A172 (cell line): ENCODE data around the gene MAN1B1. TPM values are rescaled to one million over a fixed set of nuclear protein-coding genes. Genes with fewer than 3 reads are reported as not detected.

Source experiments
- DNase-seq: peaks from one replicate; pipeline ENCODE4 v3.0.0-alpha.2; 2015; ENCODE audit warnings: low spot score
- total RNA-seq: library from RNA; depleted of rRNA; stranded (reverse); fragments of >200 nt; shearing (Covaris generic); gene quantifications from 2 replicates; pipeline ENCODE4 v1.2.3, GENCODE V29; 2014; rRNA removed

The MAN1B1 gene
- 196 and 197 TPM in 2 replicates for total RNA-seq

DNA sequence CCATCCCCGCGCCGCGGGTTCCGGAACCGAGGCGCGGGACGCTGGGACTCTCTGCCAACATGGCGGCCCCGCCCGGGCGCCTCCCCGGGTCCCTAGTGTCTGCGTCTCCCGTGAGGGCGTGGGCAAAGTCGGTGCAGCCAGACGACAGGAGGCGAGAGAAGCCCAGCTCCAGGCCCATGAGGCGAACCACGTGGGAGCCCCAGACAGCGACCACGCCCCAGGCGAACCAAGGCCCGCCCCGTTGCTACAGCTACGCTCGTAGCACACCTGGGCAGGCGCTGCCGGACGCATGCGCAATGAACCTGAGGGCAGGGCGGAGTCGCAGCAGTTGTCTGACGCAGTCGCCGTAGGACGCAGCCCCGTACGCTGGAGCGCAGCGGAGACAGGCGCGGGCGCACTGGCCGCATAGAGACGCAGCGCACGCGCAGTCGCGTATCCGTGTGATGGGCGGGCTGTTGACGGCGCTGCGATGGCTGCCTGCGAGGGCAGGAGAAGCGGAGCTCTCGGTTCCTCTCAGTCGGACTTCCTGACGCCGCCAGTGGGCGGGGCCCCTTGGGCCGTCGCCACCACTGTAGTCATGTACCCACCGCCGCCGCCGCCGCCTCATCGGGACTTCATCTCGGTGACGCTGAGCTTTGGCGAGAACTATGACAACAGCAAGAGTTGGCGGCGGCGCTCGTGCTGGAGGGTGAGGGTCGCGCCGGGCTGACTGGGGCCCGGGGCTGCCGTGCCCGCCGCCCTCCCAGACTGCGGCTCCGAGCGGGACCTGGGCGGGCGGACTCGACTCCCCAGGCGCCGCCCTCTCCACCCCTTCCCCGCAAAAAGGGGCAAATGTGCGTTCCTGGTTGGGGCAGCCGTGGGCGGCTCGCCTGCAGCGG lies at the start of gene MAN1B1:
MAN1B1 (plus strand) TSS at position 455 of the 878 bp plus-strand sequence; CDS start at position 470, 15 bp downstream.
- peak; percentile 100 for DNase-seq

DNA sequence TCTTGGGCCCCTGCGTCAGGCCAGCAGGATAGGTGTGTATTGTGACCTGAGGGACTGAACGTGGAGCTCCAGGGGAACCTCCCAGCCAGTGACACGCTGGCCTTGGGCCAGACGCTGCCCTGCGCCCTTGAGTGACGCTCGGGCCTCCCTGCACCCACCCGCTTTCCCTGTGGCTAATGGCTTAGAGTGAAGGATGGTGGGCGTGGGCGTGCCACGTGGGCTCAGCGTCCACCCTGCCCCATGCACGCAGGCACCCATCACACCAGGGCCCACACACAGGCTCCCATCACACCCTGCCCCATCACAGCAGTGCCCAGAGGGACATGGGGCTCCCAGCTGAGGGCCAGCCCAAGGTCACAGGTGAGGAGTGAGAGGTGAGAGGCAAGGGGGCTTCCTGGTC lies 49.8 kb upstream of the MAN1B1 start:
- no peak for DNase-seq

DNA sequence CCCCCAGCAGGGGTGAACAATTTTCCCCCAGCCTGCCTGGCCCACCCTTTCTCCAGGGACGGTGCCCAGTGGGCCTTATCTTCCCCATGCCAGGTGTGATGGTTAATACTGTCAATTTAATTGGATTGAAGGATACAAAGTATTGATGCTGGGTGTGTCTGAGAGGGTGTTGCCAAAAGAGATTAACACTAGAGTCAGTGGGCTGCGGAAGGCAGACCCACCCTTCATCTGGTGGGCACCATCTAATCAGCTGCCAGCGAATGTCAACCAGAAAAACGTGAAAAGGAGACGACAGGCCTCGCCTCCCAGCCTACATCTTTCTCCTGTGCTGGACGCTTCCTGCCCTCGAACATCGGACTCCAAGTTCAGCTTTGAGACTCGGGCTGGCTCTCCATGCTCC lies 49.3 kb upstream of the MAN1B1 start:
- no peak for DNase-seq

DNA sequence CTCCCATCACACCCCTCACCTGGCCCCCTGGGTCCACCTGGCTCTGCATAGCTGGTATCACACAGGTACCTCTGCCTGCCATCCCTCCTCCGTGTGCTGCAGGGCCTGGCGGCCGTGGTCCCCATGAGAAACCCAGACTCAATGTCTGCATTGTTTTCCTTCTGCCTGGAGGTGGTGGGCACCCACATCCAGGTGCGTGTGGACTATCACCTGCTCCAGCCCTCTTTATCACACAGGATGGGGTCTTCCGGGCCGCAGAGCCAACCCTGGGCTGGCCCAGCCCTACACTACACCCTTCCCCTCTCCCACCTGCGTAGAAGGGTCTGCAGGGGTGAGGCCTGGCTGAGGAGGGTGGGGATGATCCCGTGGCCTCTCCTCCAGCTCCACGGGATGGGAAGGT lies 47.9 kb upstream of the MAN1B1 start:
- no peak for DNase-seq

DNA sequence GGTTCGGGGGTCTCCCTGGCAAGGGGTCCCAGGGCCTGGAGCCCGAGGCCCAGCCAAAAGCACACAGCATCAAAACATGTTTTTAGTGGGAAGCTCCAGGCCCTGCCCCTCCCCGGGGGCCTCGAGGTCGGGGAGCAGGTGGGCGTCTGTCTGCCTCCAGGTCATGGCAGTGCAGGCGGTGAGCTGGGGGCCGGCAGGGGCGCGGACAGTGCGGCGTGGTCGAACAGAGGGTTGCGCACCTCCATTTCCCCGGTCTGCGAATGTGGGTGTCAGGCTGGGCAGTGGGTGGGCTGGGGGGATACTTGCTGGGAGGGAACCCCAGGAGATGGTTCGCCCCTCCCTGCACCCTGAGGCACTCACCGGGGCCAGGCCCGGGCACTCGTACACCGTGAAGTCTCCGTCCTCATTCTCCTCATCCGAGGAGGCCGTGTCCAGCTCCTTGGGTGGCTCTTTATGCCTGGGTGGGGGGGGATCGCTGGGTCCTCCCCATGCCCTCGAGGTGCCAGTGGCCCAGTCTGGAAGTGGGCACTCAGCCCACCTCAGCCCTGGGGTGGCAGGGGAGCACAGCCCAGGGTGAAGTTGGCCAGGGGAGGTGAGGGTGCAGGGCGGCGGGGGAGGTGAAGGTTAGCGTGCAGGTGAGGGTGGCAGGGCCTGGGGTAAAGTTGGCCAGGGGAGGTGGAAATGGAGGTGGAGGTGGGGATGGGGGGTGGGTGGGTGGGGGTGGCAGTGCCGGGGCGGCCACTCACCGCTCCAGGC lies 47.0 kb upstream of the MAN1B1 start:
- DNase-seq: no peak

DNA sequence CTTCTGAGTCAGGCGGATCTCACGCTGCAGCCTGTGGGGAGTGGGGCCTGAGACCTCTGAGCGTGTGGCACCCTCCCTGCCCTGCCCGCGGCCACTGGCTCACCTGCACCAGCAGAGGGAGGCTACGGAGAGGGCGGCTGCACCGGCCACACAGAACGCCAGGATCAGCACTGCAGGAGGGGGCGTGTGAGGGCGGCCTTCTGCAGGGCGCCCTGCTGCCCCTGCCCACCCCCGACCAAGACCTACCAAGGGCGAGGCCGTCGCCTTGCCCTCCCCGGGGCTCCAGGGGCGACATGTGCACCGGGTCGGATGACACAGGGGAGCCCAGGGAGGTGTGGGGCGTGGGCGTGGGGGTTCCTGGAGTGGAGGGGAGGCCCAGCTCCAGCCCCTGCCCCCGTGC lies 46.2 kb upstream of the MAN1B1 start:
- no peak for DNase-seq

DNA sequence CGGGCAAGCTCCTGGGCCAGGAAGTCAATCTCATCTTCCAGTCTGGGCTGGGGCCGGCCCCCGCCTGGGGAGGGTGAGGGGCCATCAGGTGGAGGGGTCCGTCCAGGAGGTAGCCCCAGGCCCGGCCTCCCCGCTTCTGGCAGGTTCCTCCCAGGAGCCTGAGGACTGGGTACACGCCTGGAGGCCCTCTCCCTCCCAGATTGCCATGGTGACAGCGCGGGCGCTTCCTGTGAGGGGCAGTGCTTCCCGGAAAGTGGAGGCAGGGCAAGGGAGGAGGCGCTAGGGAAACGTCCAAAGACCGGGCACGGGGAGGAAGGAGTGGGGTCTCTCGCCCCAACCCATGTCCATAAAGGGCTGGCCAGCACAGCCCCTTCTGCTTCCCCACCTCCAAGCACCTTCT lies 45.7 kb upstream of the MAN1B1 start:
- DNase-seq: no peak

DNA sequence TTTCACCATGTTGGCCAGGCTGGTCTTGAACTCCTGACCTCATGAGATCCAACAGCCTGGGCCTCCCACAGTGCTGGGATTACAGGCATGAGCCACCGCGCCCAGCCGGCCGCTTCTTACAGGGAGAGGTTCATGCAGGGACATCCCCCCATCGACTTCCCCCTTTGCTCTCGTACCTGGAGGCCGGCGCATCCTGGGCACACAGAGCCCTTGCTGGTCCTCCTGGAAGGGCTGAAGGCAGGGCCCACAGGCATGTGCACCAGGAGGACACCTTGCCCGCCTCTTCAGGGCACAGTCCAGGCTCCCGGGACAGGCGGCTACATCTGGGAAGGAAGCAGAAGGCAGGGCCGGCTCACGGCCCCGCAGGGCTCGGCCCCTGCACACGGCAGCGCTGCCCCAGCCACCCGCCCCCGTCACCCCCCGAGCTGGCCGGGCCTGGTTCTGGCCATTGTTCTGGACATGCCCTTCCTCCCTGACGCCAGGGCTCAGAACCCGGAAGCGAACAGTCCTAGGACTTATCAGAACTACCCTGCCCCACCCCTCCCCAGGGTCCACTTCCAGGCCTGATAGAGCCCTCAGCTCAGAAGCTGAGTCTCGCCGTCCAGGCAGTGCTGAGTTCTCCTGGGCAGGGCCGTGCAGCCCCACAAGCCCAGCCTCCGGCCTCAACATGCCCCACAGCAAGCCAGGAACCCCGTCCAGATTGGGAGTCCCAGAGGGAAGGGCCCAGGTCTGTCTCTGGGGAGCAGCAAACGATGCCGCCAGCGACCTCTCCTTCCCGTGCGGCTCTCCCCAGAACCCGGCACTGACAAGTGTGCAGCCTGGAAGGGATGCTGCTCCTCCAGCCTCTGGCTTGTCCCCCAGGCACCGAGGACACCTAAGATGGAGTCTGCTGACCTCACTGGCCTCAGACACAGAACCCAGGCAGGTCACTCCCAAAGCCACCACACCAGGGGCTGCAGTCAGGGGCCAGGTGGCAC lies 43.7 kb upstream of the MAN1B1 start:
- DNase-seq: no peak

DNA sequence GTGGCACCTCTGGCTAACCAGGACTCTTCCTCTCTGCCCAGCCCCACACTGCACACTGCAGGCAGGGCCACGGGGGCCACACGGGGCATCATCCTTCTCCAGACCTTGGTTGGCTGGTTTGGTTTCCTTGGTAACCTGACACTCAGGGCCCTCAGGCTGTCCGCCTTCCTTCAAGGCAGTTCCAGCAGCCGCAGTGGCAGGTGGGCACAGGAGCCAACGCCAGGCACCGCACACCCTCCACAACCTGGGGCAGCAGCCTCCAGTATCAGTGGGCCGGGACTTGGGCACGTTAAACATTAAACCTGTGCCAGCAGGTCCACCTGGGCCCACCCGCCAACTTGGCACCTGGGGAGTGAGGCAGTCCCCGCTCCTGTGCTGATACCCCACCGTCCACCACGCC lies 42.7 kb upstream of the MAN1B1 start:
- DNase-seq: no peak

DNA sequence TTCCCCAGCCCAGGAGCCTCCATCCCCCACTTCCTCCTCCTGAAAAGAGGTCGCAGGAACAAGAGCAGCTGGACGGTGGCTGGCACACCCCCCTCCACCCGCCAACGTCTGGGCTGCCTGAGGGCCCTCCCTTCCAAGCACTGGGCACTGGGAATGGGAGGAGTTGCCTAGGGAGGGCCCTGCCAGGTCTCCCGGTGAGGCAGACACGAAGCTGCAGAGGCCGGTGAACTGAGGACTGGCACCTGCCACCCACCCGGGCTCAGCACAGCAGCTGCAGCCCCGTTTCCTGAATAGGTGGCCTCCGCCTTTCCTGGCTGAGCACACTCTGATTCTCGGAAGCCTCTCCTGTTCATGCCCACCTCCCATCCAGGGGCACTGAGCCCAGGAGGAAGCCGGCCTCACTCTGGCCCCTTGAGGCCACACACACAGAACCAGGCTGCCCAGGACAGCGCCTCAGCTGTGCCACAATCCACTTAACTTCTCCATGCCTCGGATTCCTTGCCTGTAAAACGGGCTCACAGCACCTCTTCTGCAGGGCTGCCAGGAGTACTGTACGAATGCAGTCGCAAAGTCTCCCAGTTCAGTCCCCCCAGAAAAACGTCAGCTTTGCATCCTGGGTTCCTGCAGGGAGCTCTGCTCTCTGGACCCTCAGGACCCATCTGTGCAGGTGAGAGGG lies 42.1 kb upstream of the MAN1B1 start:
- peak; percentile 66 for DNase-seq

DNA sequence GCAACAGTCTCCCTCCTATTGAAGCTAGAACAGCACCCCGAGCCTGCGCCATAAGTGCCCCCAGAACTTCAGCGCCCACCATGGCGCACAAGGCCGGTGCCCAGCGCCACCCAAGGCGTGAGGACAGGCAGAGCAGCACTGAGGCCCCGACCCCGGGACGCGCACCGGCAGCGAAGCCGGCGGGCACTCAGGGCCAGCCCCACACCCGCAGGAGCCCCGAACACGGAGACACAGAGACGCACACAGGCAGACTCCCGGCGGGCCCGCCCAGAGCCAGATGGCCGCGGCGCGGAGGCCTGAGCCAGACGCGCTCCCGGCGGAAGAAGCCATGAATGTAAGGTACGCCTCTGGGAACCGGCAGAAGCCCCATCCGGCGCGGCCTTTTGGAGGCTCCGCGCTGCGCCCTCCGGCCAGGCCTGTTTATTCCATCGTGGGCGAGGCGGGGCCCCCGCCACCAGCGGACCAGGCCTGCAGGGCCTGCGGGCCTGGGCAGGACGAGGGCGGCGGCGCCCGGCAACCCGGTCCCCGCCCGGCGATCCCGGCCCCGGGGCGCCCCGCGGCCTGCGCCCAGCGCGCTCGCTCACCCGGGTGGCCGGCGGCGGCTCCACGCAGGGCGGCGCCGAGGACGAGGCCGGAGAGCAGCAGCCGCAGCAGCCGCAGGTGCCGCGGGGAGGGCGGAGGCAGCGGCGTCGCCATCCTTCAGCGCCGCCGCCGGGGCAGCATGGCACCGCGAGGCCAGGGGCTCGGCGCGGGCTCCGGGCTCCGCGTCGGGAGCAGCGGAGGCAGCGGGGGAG lies 41.3 kb upstream of the MAN1B1 start:
- DNase-seq: no peak

DNA sequence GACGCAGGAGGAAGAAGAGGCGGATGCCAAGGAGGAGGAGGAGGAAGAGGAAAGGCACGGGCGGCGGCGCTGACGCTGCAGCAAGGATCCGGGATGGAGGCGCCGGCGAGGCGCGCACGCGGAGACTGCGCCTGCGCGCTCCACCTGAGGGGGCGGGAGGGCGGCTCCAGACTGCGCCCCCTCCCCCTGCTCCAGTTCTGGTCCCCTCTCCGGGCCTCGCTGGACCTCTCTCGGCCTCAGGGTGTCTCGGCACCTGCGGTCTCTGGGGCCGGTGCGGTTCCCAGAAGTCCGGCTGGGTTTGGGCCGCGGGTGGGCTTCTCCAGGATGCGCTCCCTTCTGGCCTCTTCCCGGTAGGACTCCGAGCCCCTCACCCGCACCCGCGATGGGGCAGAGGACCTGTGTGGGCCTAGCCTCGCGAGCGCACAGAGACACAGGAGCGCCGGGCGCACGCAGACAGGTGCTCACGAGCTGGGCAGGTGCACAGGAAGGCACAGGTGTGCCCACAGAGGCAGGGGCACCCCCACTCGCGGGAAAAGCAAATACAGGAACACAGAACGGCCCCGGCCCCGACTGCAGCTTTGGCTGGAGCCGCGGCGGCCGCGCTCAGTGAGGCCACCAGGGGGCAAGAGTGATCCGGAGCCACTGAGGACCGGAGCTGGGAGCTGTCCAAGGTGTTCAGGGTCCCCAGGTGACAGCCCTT lies 40.5 kb upstream of the MAN1B1 start, which contains the start of gene NPDC1:
NPDC1 (minus strand) TSS at position 90 of the 700 bp plus-strand sequence. CDS start 188 bp downstream, outside the sequence.
- DNase-seq: peak; percentile 88

DNA sequence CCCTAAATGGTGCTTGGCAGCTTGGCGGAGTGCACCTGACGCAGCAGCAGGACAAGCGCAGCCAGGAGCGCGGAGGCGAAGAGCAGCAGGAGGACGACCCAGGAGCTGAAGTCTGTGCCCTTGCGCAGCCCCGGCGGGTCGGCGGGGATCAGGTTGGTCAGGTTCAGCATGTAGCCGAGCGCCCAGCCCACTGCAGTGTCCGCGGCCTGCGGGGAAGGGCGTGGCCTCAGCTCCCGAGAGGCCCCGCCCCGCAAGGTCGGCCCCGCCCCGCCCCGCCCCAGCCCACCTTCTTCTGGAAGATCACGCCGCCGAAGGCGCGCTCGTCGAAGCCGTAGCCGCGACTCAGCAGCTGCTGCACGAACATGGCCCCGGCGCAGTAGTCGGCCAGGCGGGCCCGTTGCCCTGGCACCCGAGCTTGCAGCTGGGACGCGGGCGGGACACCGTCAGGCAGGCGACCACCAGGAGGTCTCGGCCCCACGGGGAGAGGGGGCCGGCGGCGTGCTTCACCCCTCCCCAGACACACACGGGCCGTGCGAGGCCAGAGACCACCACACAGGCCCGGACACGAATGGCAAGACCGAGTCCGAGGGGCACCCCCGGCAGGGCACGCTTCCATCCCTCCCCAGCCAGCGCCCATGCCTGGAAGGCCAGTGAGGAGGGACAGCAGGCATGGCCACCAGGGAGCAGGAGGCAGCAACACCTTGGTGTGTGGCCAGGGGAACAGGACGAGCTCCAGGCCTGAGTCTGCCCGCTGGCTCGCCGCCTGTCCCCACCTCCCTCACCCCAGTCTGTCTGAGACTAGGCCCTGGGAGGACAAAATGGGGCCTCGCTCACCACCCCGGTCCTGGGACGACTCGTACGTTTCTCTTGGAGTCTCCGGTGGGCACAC lies 37.9 kb upstream of the MAN1B1 start:
- no peak for DNase-seq

DNA sequence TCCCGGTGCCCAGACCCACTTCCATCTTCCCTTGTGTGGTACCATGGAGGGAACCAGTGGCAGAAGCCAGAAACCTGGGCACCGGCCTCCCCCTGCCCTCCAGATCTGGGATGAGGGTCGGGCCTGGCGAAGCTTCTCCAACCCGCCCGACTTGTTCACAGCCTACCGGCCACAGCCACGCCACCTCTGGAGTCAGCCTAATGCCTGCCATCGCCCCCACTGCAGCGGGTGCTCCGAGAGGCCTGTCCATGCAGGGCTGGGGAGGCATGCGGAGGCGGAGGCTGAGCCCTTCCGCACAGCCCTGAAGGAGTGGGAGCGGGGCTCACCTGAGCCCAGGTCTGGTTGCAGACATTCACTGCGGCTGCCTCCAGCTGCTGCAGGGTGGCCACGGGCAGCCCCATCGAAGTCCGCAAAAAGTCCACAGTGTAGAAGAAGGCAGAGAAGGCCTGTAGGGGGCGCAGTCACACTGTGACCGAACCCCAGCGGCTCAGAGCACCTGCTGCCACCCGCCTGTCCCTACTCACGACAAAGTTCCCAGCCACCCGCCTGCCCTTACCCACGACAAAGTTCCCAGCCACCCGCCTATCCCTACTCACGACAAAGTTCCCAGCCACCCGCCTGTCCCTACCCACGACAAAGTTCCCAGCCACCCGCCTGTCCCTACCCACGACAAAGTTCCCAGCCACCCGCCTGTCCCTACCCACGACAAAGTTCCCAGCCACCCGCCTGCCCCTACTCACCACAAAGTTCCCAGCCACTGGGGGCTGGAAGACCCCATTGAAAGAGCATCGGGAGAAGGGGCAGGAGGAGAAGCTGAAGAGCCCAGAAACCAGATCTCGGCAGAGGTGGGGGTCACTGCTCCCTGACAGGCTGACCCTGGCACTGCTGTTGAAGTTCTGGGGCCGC lies 37.0 kb upstream of the MAN1B1 start:
- peak; percentile 68 for DNase-seq

DNA sequence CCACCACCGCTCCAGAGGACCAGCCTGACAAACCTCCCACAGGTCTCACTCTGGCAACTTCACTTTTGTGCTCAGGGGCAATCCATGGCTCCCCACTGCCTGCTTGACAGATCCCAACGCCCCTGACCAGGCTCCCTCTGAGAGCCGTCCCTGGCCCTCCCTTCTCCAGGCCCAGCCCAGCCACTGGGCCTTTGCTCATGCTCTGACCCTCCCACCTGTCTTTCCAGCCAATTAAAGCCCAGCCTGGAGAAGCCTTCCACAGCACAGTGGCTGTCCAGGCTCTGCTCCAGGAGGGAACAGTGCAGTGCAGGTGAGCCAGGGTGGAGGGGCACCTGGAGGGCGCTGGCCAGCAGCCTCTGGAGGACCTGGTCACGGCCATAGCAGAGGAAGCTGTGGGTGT lies 36.2 kb upstream of the MAN1B1 start:
- DNase-seq: no peak

DNA sequence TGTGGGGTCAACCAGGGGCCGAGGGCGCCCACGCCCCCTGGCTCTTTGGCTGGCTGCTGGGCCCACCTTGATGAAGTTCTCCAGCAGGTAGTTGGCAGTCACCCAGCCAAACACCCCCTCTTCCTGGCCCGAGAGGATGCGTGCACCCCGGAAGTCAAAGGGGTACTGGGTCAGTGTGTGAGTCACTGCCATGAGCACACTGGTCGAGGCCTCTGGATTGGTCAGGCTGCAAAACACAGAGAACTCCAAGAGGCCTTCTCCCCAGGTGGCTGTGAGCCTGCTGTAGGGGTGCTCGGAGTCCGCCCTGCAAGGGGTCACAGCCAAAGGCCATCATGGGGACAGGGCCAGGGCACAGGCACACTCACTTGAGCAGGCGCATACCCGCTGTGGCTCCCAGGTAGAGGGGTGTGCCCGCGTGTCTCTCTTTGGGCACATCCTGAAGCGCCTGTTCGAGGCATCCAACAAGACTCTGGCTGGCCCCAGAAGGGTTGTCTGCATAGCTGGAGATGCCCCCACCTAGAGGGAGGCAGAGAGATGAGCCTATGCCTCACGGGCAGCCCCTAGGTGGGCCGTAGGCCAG lies 35.5 kb upstream of the MAN1B1 start:
- DNase-seq: peak; percentile 68

DNA sequence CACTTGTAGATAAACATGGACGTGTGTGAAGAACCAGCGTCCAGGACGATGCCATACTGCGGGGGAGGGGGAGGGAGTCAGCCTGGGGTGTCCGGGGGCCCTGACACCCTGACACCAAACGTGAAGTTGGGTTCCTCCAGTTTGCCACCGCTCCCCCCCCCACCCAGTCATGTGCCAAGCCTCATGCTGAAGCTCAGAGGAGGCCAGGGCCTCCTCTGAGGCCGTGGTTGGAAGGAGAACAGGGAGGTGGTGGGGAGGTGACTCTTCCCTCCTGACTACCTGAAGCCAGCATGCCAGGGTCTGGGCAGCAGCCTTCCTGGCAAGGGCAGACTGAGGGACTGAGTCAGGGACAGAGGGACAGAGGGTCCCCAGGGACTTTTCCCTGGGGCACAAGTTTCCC lies 34.5 kb upstream of the MAN1B1 start:
- DNase-seq: no peak
